ENCODE measurements around the gene GPR137. TPM values are rescaled to one million over a fixed set of nuclear protein-coding genes. Genes with fewer than 3 reads are reported as not detected.
A peak's percentile ranks its signal among the peaks of the same experiment; 100 is the strongest.

The GPR137 gene
- total RNA-seq, 1 experiment from 2014 or later, result 51.8 TPM

DNA sequence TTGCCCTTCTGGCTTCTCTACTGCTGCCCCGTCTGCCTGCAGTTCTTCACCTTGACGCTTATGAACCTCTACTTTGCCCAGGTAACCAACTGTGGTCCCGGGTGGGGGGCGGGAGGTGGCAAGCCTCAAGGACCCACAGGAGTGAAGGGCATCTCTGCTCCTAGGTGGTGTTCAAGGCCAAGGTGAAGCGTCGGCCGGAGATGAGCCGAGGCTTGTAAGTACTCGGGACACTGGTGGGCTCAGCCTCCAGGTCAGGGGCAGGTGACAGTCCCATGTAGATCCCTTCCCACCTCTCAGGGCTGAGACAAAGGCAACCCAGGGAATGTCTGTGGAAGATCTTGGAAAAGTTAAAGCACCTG is 1.1 kb downstream of the GPR137 start:
- no peak for DNase-seq (ENCODE audit: low spot score)
- H3K4me3 Mint-ChIP-seq, result peak overlapping the region; percentile 76
- H3K27me3 Mint-ChIP-seq (ENCODE audit: low read depth), result peaks cover 29% of the 10 kb centered on the region
- H3K4me1 Mint-ChIP-seq, result peaks cover 12% of the 10 kb centered on the region
- POLR2A ChIA-PET, result no interaction called here
- ATAC-seq, result no peak
- TF ChIP-seq, protein P1, sequence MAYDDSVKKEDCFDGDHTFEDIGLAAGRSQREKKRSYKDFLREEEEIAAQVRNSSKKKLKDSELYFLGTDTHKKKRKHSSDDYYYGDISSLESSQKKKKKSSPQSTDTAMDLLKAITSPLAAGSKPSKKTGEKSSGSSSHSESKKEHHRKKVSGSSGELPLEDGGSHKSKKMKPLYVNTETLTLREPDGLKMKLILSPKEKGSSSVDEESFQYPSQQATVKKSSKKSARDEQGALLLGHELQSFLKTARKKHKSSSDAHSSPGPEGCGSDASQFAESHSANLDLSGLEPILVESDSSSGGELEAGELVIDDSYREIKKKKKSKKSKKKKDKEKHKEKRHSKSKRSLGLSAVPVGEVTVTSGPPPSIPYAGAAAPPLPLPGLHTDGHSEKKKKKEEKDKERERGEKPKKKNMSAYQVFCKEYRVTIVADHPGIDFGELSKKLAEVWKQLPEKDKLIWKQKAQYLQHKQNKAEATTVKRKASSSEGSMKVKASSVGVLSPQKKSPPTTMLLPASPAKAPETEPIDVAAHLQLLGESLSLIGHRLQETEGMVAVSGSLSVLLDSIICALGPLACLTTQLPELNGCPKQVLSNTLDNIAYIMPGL (CRISPR knock-in tag; IDR thresholded peaks at IDR 0.05), result no peak
- TF ChIP-seq, protein P2, sequence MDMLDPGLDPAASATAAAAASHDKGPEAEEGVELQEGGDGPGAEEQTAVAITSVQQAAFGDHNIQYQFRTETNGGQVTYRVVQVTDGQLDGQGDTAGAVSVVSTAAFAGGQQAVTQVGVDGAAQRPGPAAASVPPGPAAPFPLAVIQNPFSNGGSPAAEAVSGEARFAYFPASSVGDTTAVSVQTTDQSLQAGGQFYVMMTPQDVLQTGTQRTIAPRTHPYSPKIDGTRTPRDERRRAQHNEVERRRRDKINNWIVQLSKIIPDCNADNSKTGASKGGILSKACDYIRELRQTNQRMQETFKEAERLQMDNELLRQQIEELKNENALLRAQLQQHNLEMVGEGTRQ (CRISPR knock-in tag; IDR thresholded peaks at IDR 0.05), result no peak
- TF ChIP-seq ZNF423 (CRISPR knock-in tag; IDR thresholded peaks at IDR 0.05) (no peak), ZNF138 (CRISPR knock-in tag; conservative IDR thresholded peaks at IDR 0.05) (no peak), NFATC4 (CRISPR knock-in tag; IDR thresholded peaks at IDR 0.05) (no peak)
- TF ChIP-seq, protein P3, sequence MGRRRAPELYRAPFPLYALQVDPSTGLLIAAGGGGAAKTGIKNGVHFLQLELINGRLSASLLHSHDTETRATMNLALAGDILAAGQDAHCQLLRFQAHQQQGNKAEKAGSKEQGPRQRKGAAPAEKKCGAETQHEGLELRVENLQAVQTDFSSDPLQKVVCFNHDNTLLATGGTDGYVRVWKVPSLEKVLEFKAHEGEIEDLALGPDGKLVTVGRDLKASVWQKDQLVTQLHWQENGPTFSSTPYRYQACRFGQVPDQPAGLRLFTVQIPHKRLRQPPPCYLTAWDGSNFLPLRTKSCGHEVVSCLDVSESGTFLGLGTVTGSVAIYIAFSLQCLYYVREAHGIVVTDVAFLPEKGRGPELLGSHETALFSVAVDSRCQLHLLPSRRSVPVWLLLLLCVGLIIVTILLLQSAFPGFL (CRISPR knock-in tag; IDR thresholded peaks at IDR 0.05; ENCODE audit: borderline replicate concordance), result no peak
- TF ChIP-seq, protein P4, sequence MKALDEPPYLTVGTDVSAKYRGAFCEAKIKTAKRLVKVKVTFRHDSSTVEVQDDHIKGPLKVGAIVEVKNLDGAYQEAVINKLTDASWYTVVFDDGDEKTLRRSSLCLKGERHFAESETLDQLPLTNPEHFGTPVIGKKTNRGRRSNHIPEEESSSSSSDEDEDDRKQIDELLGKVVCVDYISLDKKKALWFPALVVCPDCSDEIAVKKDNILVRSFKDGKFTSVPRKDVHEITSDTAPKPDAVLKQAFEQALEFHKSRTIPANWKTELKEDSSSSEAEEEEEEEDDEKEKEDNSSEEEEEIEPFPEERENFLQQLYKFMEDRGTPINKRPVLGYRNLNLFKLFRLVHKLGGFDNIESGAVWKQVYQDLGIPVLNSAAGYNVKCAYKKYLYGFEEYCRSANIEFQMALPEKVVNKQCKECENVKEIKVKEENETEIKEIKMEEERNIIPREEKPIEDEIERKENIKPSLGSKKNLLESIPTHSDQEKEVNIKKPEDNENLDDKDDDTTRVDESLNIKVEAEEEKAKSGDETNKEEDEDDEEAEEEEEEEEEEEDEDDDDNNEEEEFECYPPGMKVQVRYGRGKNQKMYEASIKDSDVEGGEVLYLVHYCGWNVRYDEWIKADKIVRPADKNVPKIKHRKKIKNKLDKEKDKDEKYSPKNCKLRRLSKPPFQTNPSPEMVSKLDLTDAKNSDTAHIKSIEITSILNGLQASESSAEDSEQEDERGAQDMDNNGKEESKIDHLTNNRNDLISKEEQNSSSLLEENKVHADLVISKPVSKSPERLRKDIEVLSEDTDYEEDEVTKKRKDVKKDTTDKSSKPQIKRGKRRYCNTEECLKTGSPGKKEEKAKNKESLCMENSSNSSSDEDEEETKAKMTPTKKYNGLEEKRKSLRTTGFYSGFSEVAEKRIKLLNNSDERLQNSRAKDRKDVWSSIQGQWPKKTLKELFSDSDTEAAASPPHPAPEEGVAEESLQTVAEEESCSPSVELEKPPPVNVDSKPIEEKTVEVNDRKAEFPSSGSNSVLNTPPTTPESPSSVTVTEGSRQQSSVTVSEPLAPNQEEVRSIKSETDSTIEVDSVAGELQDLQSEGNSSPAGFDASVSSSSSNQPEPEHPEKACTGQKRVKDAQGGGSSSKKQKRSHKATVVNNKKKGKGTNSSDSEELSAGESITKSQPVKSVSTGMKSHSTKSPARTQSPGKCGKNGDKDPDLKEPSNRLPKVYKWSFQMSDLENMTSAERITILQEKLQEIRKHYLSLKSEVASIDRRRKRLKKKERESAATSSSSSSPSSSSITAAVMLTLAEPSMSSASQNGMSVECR (CRISPR knock-in tag; IDR thresholded peaks at IDR 0.05; ENCODE audit: borderline replicate concordance), result no peak
- TF ChIP-seq, protein P5, sequence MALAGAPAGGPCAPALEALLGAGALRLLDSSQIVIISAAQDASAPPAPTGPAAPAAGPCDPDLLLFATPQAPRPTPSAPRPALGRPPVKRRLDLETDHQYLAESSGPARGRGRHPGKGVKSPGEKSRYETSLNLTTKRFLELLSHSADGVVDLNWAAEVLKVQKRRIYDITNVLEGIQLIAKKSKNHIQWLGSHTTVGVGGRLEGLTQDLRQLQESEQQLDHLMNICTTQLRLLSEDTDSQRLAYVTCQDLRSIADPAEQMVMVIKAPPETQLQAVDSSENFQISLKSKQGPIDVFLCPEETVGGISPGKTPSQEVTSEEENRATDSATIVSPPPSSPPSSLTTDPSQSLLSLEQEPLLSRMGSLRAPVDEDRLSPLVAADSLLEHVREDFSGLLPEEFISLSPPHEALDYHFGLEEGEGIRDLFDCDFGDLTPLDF (CRISPR knock-in tag; IDR thresholded peaks at IDR 0.05), result no peak
- TF ChIP-seq, protein P6, sequence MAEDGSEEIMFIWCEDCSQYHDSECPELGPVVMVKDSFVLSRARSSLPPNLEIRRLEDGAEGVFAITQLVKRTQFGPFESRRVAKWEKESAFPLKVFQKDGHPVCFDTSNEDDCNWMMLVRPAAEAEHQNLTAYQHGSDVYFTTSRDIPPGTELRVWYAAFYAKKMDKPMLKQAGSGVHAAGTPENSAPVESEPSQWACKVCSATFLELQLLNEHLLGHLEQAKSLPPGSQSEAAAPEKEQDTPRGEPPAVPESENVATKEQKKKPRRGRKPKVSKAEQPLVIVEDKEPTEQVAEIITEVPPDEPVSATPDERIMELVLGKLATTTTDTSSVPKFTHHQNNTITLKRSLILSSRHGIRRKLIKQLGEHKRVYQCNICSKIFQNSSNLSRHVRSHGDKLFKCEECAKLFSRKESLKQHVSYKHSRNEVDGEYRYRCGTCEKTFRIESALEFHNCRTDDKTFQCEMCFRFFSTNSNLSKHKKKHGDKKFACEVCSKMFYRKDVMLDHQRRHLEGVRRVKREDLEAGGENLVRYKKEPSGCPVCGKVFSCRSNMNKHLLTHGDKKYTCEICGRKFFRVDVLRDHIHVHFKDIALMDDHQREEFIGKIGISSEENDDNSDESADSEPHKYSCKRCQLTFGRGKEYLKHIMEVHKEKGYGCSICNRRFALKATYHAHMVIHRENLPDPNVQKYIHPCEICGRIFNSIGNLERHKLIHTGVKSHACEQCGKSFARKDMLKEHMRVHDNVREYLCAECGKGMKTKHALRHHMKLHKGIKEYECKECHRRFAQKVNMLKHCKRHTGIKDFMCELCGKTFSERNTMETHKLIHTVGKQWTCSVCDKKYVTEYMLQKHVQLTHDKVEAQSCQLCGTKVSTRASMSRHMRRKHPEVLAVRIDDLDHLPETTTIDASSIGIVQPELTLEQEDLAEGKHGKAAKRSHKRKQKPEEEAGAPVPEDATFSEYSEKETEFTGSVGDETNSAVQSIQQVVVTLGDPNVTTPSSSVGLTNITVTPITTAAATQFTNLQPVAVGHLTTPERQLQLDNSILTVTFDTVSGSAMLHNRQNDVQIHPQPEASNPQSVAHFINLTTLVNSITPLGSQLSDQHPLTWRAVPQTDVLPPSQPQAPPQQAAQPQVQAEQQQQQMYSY (CRISPR knock-in tag; IDR thresholded peaks at IDR 0.05), result no peak
- H3K36me3 Mint-ChIP-seq, result peaks cover 6% of the 10 kb centered on the region
- no peak overlapping the region; the same call in 1 of the 2 replicates for H3K27ac Mint-ChIP-seq
- CTCF ChIA-PET, result interaction anchor here (12.5 kb wide), 1 partner anchor 16 kb away, joined by 151 read pairs; the partner anchor contains the start of gene ESRRA
- H3K9me3 Mint-ChIP-seq, result no peaks in the 10 kb centered on the region

DNA sequence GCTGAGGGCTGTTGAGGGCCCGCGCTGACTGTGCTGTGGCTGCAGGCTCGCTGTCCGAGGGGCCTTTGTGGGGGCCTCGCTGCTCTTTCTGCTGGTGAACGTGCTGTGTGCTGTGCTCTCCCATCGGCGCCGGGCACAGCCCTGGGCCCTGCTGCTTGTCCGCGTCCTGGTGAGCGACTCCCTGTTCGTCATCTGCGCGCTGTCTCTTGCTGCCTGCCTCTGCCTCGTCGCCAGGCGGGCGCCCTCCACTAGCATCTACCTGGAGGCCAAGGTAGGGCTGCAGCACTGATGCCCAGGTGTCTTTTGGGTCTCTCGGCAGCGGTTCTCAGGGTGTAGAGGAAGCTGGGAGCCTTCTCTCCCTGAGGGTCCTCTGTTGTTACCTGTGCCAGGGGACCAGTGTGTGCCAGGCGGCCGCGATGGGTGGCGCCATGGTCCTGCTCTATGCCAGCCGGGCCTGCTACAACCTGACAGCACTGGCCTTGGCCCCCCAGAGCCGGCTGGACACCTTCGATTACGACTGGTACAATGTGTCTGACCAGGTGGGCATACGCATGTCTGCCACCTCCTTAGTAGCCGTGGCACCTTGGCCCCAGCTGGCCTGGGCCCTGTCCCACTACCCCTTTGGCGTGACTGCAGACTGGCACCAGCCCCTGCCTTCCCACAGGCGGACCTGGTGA is 2.2 kb downstream of the GPR137 start:
- 0 out of 2 replicates have a peak, but pooled peaks have one; percentile 18 for TF ChIP-seq JUN (CRISPR knock-in tag; IDR thresholded peaks at IDR 0.05)
- TF ChIP-seq, protein P7, sequence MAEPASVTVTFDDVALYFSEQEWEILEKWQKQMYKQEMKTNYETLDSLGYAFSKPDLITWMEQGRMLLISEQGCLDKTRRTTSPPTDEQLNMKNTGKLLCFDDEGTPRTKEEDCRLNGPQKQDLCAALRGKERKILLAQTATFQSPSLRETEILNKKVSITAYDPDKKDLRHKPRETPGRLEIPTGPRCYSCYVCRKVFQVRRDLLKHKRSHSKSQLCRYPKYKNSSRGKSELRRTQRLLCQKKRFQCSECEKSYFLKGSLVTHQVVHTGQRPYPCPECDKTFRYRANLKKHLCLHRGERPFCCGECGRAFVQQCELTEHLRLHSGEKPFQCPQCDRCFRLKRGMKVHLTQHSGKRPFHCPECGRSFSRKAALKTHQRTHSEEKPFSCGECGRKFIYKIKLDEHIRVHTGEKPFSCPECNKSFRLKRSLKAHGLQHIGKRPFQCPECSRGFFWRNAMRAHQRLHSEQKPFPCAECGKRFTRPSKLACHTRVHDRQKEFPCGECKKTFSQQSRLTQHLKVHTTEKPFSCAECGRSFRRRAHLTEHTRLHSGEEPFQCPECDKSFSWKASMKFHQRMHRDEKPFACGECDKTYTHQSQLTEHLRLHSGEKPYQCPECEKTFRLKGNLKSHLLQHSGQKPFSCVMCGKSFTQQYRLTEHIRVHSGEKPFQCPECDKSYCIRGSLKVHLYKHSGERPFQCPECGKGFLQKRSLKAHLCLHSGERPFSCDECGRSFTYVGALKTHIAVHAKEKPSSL (CRISPR knock-in tag; conservative IDR thresholded peaks at IDR 0.05), result no peak
- Mint-ChIP-seq H3K27me3 (ENCODE audit: low read depth) (peaks cover 36% of the 10 kb centered on the region), H3K36me3 (peaks cover 3% of the 10 kb centered on the region; the same call in 1 of the 2 replicates), H3K4me3 (no peak overlapping the region), H3K9me3 (no peaks in the 10 kb centered on the region), H3K4me1 (peaks cover 12% of the 10 kb centered on the region), H3K27ac (no peak overlapping the region)
- ChIA-PET CTCF (interaction anchor here (12.5 kb wide), 1 partner anchor 15 kb away, joined by 151 read pairs; the partner anchor contains the start of gene ESRRA), POLR2A (no interaction called here)
- DNase-seq (ENCODE audit: low spot score) (no peak), ATAC-seq (no peak)
